NOMO-1 (cell line): ENCODE results near the gene ADNP2.

Source experiments
- DNase-seq, 2 experiments: peaks; one replicate each; lab custom pipeline; 2025; ENCODE audit not compliant: unreplicated experiment in 2 of 2; lab: John Stamatoyannopoulos, UW

ADNP2 gene

GRCh38 chr18:80168346-80168745, 59.3 kb downstream of the ADNP2 start:
- DNase-seq, result no peak

- no peak for DNase-seq
Observed at GRCh38 chr18:80168982-80169381, 59.9 kb downstream of the ADNP2 start.

DNA sequence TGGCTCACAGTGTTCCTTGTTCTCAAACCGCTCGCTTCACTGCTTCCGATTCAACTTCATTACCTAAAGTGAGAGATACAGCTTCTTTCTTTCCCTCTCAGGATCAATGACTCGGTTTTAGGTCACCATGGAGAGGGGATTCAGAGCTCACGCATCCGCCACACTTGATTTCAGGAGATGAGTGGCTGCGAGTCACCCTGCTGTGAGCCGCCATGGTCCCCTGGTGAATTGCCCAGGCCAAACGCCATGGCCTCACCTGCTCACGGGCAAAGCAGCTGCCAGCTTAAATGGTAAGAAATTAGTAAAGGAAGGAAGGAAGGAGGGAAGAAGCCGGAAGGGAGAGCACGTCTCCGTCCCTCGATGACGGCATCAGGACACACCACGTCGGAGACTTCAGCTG, 60.5 kb downstream of the ADNP2 start:
- DNase-seq, result no peak

DNA sequence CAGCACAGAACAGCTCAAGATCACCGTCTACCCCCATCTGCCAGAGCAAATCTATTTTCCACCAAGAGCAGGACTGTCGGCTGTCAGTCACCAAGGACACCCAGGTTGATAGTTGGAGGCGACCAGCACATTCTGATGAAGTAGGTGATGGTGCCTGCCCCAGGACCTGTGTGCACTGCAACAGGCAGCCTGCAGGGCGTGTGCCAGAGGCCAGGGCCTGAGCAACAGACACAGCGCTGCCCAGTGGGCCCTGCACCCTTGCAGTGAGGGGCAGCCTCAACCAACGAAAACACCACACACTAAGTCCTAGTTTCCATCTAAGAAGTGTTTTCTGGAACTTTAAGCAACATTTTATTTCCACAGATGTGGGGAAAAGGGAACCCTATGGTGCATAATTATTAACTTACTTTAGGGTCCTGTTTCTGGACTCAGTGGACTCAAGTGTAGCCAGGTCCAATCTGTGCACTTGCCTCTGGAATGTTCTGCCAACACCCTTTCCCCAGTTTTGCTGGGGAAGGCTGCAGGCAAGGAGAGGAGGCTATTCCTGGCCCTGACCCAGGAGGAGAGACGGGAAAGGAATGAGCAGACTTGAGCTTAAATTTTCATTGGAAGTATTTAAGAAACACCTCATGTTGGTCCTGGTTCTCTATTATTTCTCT, 61.5 kb downstream of the ADNP2 start:
- DNase-seq, result no peak

- peak; percentile 6 to 29 for DNase-seq
Observed at GRCh38 chr18:80171054-80171872, 62.2 kb downstream of the ADNP2 start.

- no peak for DNase-seq
Observed at GRCh38 chr18:80172056-80172455, 63.0 kb downstream of the ADNP2 start.

GRCh38 chr18:80173060-80173459, 64.0 kb downstream of the ADNP2 start:
- no peak for DNase-seq

DNA sequence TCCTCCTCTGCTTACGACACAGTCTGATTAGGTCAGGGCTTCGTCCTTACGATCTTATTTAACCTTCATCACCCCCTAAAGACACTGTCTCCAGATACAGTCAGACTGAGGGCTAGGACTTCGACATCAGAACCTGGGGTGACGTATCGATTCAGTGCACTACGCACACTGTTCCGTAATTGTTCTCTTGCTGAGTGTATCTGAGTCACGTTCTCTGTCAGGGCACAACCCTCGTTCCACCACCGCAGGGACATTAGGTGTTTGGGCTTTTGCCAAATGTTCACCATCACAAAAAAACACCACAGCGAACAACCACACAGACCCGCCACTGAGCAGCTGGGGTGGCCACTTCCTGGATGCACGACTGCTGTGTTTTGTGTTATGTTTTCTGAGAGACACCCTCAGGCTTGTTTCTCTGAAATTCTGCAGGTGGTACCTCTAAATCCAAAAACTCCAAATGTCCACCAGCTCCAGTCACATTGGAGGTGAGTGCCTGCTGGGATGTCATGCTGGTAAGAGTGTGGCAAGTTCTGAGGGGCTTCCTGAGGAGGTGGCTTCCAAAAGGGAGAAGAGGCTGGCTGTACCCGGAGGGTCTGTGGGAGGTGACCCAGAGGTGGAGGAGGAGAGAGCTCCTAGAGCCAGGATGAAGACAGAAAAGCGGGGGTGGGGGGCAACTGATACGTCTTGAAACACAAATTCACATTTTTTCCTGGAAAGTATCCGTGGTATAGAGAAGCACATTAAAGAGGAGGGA, 66.6 kb downstream of the ADNP2 start:
- DNase-seq, result no peak

DNA sequence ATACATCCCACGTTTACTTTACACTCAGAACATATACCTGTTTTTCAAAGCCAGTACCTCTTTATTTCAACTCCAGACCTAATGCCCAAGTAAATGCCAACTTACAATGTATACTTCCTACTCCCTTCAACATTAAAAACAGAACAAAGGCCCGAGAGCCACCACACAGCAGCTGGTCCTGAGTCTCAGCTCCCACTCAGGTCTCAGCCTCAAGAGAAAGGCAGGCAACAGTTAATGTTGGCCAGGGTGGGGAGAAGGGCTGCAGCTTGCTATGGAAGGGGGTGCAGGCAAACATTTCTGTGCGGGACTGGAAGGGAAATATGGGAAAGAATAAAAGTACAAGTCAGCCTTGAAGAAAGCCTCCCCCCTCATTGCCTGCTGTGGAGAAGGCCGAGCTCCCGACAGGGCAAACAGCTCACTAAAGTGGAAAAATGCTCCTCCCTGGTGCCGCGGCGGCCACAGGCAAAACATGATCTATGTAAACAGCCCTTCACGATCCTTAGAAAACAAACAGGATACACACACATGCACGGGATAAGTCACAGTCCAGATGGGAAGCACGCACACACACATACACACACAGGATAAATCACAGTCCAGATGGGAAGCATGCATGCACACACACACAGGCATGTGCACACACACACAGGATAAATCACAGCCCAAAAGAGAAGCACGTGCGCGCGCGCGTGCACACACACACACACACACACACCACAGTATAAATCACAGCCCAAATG, 67.4 kb downstream of the ADNP2 start:
- no peak for DNase-seq

GRCh38 chr18:80177128-80177527, 68.1 kb downstream of the ADNP2 start:
- no peak for DNase-seq

- no peak for DNase-seq
Observed at GRCh38 chr18:80178935-80179818, 70.1 kb downstream of the ADNP2 start.

DNA sequence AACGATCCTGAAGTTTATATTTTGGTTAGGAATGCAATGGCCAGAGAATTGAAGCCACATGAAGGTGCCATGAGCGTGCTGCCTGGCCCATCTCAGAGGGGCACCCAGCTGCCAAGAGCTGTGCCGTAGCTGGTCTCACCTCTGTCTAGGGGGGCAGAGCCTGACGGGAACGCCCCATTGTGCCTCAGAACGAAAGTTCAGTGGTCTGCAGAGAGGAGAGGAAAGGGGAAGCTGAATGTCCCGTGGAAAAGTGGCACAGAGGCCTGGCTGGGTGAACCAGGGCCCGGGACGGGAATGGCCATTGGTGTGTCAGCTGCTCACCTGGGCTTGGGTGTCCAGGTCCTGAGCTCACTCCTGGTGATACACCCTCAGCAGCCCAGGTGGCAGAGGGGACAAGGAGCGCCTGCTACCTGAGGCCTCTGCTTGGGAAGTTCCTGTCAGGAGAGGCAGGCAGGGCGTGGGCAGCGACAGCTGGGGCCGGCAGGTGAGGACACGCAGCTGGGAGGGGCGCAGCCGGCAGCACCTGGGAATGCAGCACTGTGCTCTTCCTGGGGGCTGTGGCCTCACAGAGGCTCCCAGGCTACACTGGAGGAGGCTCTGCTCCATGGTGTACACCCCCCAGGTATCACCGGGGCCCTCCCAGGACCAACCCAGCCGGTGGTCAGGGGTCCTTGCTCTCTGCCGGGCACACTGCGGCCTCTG, 70.9 kb downstream of the ADNP2 start:
- DNase-seq, result peak in 1 of 2 experiments; percentile 12

- no peak for DNase-seq
Observed at GRCh38 chr18:80180778-80181564, 71.9 kb downstream of the ADNP2 start.

DNA sequence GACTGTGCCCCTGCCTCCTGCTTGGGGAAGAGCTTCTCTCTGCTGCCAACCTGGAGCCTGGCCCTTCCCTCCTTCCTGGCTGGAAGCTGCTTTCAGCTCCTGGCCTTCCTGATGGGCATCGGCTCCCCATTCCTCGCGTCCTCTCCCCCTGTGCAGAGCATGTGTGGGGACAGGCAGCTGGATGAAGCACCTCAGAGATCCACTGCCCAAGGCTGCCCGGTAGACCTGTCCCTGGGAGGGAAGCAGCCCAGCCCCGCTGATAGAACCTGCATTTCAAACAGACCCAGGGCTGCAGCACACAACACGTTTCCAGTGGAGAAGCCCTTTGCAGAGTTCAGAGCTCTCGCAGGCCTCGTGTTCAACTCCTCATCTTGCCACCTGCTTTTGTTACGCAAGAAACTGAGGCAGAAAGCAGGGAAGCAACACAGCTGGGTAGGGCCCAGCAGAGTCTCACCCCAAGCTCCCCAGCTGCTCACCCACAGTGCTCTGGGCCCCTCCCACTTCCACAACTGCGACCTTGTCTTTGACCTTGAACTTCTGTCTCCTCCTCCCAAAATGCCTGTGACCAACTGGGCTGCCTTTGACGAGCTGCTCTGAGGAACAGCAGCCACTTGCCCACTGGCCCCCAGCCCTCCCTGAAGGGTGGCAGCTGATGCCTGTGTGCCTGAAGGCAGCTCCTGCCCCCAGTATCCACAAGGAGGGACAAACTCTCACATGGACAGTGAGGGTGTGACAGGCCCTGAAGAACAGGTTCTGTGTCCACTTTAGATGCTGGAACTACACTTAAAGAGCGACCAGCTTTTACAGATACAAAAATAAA, 72.8 kb downstream of the ADNP2 start:
- no peak for DNase-seq

GRCh38 chr18:80182855-80183254, 73.8 kb downstream of the ADNP2 start:
- no peak for DNase-seq

DNA sequence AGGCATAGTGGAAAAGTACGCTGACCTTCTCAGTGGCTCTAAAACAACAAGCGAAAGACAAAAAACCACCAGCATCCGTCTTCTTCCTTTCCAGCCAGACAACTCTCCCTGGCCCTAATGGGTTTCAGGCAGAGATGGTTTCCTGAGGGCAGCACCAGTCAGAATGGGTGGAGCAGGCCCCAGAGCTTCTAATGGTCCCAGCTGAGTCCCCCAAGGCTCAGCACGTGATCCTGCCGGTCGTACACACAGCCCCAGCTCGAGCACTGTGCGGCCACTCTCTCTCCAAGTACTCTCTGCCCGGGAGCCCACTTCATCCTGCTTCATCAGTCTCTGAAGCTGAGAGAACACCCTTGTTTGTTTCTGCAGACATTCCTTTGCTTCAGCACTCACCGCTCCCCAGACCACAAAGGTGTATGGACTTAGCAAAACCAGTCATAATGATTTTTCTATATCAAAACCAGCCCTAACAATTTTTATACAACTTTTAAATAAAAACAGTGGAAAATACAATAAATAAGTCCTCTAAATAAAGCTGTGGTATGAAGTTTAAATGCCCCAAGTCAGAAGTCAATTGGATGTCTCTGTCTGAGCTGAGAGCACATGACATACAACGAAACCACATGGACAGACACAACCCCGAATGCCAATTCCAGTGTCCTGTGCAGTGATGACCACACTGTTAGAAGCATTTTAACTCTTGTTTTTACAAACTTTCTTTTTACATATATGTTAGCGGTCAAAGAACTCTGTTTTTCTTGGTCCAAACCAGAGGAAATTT, 74.4 kb downstream of the ADNP2 start:
- no peak for DNase-seq

DNA sequence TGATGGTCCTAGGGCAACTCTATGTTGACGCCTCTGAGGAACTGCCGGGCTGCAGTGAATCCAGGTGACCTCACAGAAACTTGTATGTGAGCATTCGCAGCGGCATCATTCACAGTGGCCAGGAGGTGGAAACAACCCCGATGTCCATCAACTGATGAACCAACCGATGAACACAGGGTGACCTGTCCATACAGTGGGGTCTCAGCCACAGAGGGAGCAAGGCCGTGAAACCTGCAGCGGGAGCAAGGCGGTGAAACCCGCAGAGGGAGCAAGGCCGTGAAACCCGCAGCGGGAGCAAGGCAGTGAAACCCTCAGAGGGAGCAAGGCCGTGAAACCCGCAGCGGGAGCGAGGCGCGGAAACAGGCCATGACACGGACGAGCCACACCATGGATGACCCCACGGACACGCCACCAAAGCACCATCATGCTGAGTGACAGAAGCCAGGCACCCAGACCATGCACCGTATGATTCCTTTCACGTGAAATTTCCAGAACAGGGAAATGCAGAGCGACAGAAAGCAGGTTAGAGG, 75.2 kb downstream of the ADNP2 start:
- DNase-seq, result no peak
